ENCODE data around the gene TTC34.

The TTC34 gene

GRCh38 chr1:2604844-2605508, 196.5 kb downstream of the TTC34 start:
- no peak for DNase-seq (ENCODE audit: low spot score)

DNA sequence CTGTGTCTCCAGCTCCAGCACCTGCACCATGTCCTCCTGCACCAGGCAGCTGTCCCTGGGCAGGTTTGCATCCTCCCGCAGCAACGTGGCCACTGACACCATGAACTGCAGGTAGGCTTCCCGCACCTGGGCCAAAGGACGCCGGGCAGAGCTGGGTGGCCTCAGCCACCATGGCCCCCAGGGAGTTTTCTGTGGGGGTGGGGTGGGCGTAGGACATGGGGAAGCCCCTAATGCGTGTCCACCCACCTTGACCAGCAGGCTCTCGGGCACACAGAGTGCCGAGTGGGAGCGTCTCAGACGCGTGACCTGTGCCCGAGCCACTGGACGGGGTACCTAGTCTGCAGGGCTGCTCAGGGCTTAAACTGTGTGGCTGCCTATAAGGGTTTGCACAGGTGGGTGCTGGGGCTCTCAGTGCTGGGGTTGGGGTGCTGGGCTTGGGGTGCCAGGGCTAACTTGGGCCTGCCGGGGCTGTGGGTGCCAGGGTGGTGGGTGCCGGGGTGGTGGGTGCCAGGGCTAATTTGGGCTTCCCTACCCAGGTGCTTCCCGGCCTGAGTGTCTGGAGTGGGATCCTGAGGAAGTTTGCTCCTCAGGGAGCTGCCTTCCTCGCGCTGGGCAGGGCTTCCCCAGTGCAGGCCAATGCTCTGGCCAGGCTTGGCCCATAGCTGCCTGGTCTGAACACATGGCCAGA, 197.2 kb downstream of the TTC34 start:
- no peak for DNase-seq (ENCODE audit: low spot score)

GRCh38 chr1:2603521-2604155, 197.9 kb downstream of the TTC34 start:
- no peak for DNase-seq (ENCODE audit: low spot score)

DNA sequence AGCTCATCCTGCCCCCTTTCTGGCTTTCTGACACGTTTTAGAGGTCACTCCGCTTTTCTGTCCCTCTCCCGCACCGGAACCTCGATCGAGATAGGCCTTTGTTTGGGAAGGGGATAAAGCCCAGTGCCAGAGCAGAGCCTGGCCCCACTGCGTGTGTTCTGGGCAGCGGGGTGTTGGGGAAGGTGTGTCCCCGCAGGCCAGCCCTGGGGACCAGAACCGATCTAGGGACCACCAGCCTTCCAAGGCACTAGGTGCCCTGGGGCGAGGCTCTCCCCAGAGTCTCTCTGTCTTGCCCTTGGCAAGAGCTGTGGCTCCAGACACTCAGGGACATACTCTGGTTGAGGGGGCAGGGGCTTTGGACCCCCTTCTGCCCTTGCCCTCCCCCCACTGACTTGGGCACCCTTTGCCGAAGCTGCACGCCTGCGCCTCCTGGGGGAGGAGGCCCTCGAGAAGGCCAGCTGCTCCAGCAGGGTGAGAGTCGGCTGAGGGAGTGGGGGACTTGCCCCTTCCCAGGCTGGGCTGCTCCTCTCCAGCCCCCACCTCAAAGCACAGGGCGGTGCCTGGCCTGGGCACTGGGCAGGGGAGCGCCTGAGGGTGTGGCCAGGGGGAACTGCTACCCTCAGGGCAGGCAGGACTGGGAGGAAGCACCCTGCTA, 198.5 kb downstream of the TTC34 start:
- DNase-seq (ENCODE audit: low spot score) = no peak

DNA sequence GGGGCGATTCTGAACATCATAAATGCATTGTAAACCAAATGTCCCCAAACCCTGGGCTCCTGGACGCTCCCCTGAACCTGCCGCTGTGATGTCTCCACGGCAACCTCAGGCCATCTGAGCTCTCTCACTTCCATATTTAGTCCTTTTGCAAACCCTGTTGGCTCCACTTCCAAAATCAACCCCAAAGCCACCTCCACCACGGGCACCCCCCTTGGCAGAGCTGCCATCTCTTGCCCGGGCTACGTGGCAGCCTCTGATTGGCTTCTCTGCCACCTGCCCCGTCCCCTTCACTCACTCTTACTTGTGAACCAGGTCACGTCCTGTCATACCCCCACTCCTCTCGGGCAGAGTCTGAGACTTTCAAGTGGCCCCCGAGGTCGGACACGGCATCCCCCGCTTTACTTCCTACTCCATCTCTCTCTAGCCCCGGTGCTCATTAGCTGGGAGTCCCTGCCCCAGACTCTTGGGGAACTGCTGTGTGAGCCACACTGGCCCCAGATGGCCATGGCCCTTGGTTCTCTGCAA, 199.1 kb downstream of the TTC34 start:
- DNase-seq (ENCODE audit: low spot score) = no peak

GRCh38 chr1:2601721-2602303, 199.7 kb downstream of the TTC34 start:
- DNase-seq (ENCODE audit: low spot score) = no peak

DNA sequence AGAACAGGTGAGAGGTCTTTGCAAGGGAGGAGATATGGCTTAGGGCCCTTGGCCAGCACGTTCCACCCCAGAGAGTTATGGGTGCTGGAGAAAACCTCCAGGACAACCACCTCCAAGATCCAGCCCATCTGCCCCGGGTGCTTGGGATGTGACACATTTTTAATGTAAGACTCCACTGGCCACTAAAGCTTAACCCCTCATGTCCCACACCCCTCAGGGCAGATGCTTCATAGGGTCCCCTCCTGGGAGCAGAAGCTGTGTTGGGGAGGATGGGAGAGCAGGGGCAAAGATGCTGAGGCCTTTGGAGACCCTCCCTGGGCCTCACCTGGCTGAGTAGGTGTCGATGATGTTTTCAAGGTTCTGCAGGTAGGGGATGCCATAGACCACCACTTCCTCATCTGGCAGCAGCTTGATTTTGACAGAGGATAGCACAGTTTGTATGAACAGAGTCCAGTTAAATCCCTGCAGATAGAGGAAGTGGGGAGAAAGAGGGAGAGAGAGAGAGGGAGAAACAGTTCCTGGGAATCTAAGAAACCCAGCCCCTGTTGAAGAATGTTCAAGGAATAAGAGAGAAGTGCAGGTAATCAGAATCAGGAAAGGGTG, 203.1 kb downstream of the TTC34 start:
- no peak for DNase-seq (ENCODE audit: low spot score)

DNA sequence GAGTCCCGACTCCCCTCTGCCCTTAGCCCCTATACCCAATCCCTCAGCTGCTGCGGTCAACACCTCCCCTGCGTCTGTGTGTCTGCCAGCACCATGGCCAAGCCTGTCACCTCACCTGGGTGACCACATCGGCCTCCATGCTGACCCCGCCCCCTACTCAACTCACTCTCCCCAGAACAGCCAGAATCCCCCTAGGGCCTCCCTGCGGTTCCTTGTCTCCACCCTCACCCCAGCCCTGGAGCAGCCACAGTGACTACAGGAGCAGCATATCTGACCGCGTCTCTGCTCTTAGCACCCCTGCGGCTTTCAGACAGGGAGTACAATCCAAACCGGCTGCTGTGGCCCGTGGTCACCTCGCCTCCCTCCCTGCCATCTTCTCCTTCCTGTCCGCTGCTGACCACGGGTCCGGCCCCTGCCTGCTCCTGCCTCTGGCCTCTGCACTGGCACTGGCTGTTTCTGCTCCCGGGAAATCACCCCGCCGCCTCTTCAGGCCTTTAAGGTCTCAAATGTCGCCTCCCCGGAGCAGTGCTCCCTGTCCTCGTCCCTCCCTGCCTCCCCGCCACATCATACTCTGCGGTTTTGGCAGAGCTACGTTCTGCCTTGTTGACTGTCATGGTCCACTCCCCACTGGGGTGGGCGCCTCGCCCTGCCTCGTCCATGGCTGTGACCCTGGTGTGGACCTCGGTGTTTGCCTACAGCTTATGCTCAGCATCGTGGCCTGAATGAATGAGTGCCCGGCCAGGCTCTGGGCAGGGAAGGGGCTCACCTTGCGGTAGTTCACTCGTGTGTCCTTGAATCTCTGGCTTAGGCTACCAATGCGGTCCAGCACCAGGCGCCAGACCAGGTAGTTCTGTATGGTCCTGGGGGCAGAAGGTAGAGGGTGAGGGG, 203.8 kb downstream of the TTC34 start:
- no peak for DNase-seq (ENCODE audit: low spot score)

DNA sequence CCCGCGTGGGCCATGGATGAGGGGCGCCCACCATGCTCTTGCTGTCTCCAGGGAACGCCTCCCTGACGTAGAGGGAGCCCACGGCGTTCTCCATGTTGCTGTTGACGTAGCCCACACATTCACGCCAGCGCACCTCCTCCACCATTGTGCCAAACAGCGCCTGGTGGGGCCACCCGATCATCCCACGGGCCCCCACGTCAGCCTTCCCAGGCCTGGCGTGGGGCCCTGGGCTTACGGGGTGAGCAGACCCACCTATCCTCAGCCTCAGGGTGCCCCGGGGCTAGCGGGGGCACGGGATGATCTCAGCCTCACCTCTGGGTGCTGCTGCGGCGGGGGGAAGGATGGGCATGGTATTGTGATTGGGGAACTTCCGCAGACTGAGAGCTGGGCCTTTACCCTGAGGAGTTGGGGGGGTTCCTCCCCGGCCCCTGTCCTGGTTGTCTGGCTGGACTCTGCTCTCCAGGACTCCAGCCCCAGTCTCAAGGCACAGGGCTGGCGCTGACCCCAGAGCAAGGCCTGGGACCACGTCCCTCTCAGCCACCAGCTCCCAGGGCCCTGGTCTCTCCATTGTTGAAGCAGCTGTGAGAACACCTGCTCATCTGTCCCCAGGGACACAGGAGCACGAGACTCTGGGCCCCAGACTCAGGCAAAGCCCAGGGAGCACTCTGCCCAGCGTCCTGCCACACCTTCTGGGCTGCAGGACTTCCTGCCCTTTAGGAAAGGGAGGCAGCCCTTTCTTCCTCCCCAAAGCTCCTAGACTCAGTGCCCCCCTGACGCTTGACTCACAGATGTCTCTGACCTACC, 204.8 kb downstream of the TTC34 start:
- no peak for DNase-seq (ENCODE audit: low spot score)

- DNase-seq (ENCODE audit: low spot score) = no peak
Observed at GRCh38 chr1:2595812-2596529, 205.5 kb downstream of the TTC34 start.

DNA sequence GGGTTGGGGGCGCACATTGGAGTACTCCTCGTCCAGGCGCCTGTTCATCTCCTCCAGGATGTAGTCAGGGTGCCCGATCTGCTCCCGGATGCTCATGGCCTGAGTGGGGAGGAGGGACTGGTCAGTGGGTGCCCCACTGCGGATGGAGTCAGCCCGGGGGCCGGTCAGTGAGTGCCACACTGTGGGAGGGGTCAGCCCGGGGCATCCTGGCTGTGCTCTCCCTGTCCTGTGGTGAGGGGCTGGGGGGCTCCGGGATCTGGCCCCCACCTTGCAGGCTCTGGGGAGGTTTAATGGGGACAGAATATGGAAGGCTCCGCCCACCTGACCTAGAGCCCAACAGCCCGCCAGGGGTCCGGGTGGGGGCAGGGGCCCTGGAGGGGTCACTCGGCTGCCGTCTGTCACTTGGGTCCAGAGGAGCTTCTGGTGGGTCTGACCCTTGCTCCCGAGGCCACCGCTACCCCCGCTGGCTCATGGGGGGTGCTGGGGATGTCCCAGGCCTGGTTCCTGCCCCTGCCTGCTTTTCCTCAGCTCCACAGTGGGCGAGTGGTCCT, 206.2 kb downstream of the TTC34 start:
- no peak for DNase-seq (ENCODE audit: low spot score)

GRCh38 chr1:2594641-2595131, 206.8 kb downstream of the TTC34 start:
- no peak for DNase-seq (ENCODE audit: low spot score)

- no peak for DNase-seq (ENCODE audit: low spot score)
Observed at GRCh38 chr1:2594001-2594640, 207.4 kb downstream of the TTC34 start.

- DNase-seq (ENCODE audit: low spot score) = no peak
Observed at GRCh38 chr1:2593251-2593878, 208.1 kb downstream of the TTC34 start.

DNA sequence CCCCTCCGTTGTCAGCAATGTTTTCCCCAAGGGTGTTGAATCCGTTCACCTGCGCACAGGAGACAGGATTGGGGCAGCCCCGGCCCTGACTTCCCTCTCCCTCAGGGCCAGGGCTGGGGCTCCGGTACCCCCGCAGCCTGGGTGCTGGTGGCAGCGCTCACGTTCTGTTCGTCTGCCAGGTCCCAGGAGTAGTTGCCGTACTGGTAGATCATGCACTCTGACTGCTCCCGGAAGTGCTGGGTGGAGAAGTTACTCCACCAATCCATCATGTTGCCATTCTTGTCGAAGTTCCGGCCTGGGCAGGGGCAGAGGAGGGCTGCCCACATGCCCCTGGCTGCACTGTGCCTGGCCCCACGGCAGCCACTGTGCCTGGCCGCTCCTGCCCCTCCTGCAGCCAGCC, 208.8 kb downstream of the TTC34 start:
- DNase-seq (ENCODE audit: low spot score) = no peak

GRCh38 chr1:2591581-2592261, 209.8 kb downstream of the TTC34 start:
- no peak for DNase-seq (ENCODE audit: low spot score)

GRCh38 chr1:2591233-2591580, 210.3 kb downstream of the TTC34 start:
- DNase-seq (ENCODE audit: low spot score) = no peak
